Stomach (tissue), 9 donors: ENCODE measurements around the gene SLC35E1. TPM values are rescaled to one million over a fixed set of nuclear protein-coding genes. Genes with fewer than 3 reads are reported as not detected.

Source experiments
- DNase-seq, 2 donors: peaks; one replicate each; pipeline versions ENCODE4 v3.0.0 to v3.0.0-alpha.2; 2013 to 2019
- H3K27ac ChIP-seq, 5 donors: fragments of 200-600 bp in 4 of 5; sonication (generic) in 4 of 5; one replicate each; pipeline ENCODE4 v1.5.1; 2013 to 2019; ENCODE audit warnings: mild to moderate bottlenecking in 1 of 5, moderate library complexity in 1 of 5
- H3K27me3 ChIP-seq, 3 donors: fragments of 200-600 bp; sonication (generic); one replicate each; pipeline ENCODE4 v1.5.1; 2017 to 2019; ENCODE audit warnings: mixed run types in 1 of 3
- H3K36me3 ChIP-seq, 4 donors: fragments of 200-600 bp; sonication (generic); 1 replicate in 3 of 4; 2 replicates in 1 of 4; pipeline ENCODE4 v1.5.1; 2016 to 2019
- H3K4me1 ChIP-seq, 4 donors: fragments of 200-600 bp; sonication (generic); one replicate each; pipeline ENCODE4 v1.5.1; 2016 to 2019
- H3K4me3 ChIP-seq, 4 donors: fragments of 200-600 bp; sonication (generic) in 3 of 4; one replicate each; pipeline ENCODE4 v1.5.1; 2016 to 2019; ENCODE audit warnings: mild to moderate bottlenecking in 1 of 4
- H3K9me3 ChIP-seq, 4 donors: fragments of 200-600 bp; sonication (generic); one replicate each; pipeline ENCODE4 v1.5.1; 2016 to 2019
- EP300 ChIP-seq: sonication (generic); formaldehyde crosslinking; IDR thresholded peaks from one replicate; pipeline ENCODE4 v1.6.1; 2017; ENCODE audit warnings: antibody characterized with exemption
- POLR2A ChIP-seq, 4 donors: fragments of 450-650 bp; IDR thresholded peaks; one replicate each; pipeline ENCODE4 v1.6.1; 2016; ENCODE audit warnings: antibody characterized with exemption in 4 of 4, control low read depth in 2 of 4, mild to moderate bottlenecking in 1 of 4, moderate library complexity in 1 of 4
- POLR2AphosphoS5 ChIP-seq, 3 donors: sonication (generic); formaldehyde crosslinking; IDR thresholded peaks; one replicate each; pipeline ENCODE4 v1.6.1; 2016; ENCODE audit warnings: antibody characterized with exemption in 3 of 3
- WGBS, 5 donors: extraction: QIAGEN DNeasy Blood & Tissue Kit in 3 of 5; methylation state at CpG; one replicate each; pipeline versions ENCODE4 v1.1.5 to v1.1.7; 2013 to 2018; 5-methylcytosine and 5-hydroxymethylcytosine counted together
- intact Hi-C: fragments of 100-400 bp; cut with DNase I; formaldehyde crosslinking; loops from one replicate; pipeline ENCODE4 v1.15.1; 2023; ENCODE audit warnings: low total_unique reads
- polyA plus RNA-seq, 3 donors: library from polyadenylated mRNA; stranded (reverse); fragments of 200-250 nt; gene quantifications; one replicate each; pipeline ENCODE4 v1.2.3, GENCODE V29; 2013
- total RNA-seq, 5 donors: library from RNA; depleted of rRNA; stranded (reverse); fragments of >200 nt; gene quantifications; one replicate each; pipeline versions ENCODE4 v1.1.0 to v1.2.3, GENCODE V29; 2014 to 2016
- TF ChIP-seq, protein P1 (sequence below), 7 experiments: fragments of 450-650 bp in 4 of 7; fragments of 200-600 bp in 3 of 7; sonication (generic) in 3 of 7; IDR thresholded peaks; one replicate each; pipeline ENCODE4 v1.5.1; 2016 to 2019; ENCODE audit warnings: antibody characterized with exemption in 7 of 7, control low read depth in 2 of 7, mild to moderate bottlenecking in 1 of 7
- donor health status: healthy with polysubstance abuse.
- donor health status: Bipolar disorder and iron deficiency.
- donor health status: healthy.

SLC35E1 gene
- total and polyA plus RNA-seq, 8 donors: 16.2 to 63.7 (median 27.7) TPM

DNA sequence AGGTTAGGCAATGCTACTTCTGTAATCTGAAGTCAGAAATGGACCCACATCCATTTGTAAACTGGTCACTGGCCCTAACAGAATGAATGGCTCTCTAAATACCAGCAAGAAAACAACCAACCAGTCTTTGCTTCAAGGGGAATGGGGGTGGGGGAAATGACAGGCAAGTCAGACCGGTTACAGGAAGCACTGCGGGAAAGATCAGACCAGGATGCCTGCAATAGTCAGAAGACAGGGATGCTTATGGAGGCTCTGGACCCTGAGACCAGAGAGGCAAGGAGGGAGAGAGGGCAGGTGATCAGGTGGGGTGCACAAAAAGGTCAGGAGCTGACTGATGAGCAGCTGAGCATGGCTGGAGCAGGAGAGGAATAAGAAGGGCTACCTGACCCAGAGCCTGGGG is 42.7 kb upstream of the SLC35E1 start:
- TF ChIP-seq POLR2AphosphoS5 (IDR thresholded peaks at IDR 0.05): no peak
- TF ChIP-seq POLR2A (IDR thresholded peaks at IDR 0.05): no peak
- TF ChIP-seq EP300: no peak
- TF ChIP-seq, protein P1, sequence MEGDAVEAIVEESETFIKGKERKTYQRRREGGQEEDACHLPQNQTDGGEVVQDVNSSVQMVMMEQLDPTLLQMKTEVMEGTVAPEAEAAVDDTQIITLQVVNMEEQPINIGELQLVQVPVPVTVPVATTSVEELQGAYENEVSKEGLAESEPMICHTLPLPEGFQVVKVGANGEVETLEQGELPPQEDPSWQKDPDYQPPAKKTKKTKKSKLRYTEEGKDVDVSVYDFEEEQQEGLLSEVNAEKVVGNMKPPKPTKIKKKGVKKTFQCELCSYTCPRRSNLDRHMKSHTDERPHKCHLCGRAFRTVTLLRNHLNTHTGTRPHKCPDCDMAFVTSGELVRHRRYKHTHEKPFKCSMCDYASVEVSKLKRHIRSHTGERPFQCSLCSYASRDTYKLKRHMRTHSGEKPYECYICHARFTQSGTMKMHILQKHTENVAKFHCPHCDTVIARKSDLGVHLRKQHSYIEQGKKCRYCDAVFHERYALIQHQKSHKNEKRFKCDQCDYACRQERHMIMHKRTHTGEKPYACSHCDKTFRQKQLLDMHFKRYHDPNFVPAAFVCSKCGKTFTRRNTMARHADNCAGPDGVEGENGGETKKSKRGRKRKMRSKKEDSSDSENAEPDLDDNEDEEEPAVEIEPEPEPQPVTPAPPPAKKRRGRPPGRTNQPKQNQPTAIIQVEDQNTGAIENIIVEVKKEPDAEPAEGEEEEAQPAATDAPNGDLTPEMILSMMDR (IDR thresholded peaks at IDR 0.05): no peak
- Histone ChIP-seq H3K36me3 (no peaks in the 10 kb centered on the region), H3K4me1 (peaks cover 14 to 88% (median 49%) of the 10 kb centered on the region in 4 donors), H3K4me3 (no peak overlapping the region), H3K27me3 (no peaks in the 10 kb centered on the region), H3K9me3 (no peaks in the 10 kb centered on the region), H3K27ac (no peak overlapping the region)
- DNase-seq: no peak
- WGBS, 5 donors: 37 to 51% (median 42%) methylated on average over 2 of the region's 2 CpGs
- intact Hi-C loops: no loop called here

DNA sequence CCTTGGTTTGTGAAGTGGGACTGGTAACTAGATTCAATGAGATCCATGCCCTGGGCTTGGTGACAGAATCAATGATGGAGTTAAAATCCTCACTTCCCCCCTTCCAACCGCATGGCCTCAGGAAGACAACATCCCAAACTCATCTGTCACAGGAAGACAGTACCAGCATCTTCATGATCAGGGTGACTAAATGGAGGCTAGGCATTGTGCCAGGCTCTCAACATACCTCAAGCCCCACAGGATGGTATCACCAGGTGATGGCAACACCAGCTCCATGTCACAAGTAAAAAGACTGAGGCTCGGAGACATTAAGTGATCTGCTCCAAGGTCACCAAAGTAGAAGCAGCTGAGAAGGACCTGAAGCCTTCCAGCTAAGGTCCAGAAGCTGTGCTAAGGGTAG is 41.6 kb upstream of the SLC35E1 start:
- Histone ChIP-seq H3K4me1 (peaks cover 6 to 86% (median 40%) of the 10 kb centered on the region in 4 donors), H3K4me3 (no peak overlapping the region), H3K27me3 (no peaks in the 10 kb centered on the region), H3K36me3 (no peaks in the 10 kb centered on the region), H3K9me3 (no peaks in the 10 kb centered on the region), H3K27ac (no peak overlapping the region)
- TF ChIP-seq POLR2A (IDR thresholded peaks at IDR 0.05): no peak
- no peak for TF ChIP-seq POLR2AphosphoS5 (IDR thresholded peaks at IDR 0.05)
- TF ChIP-seq, protein P1 (IDR thresholded peaks at IDR 0.05): no peak
- TF ChIP-seq EP300: no peak
- 73 to 84% (median 80%) methylated on average over 2 of the region's 2 CpGs for WGBS, 5 donors
- DNase-seq: no peak
- intact Hi-C loops: no loop called here

DNA sequence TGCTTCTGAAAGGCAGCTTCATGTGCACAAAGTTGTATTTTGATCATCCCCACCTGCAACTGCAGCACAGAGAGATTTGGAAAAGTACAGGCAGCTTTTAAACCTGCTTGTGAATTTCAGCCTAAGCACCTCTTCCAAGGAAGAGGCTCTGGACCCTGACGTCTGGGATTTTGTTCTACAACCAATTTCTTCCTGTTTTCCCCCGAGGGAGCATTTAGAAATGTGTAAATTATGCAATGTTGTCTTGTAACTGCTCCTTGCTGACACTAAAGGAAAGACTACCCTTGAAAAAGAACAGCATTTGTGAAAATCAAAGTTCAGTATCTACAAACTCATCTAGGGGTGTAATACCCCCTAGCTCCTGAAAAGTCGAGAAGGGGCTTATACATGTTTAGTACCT is 40.4 kb upstream of the SLC35E1 start:
- no peaks in the 10 kb centered on the region for H3K27me3 ChIP-seq
- TF ChIP-seq, protein P1 (IDR thresholded peaks at IDR 0.05): no peak
- TF ChIP-seq EP300 (no peak), POLR2AphosphoS5 (IDR thresholded peaks at IDR 0.05) (no peak), POLR2A (IDR thresholded peaks at IDR 0.05) (no peak)
- H3K4me3 ChIP-seq: no peak overlapping the region
- no peaks in the 10 kb centered on the region for H3K9me3 ChIP-seq
- peak overlapping the region in 2 of 5 donors; percentile 36 to 39 for H3K27ac ChIP-seq
- no peak for DNase-seq
- intact Hi-C loops: no loop called here
- 55 to 64% (median 58%) methylated on average over 3 of the region's 3 CpGs for WGBS, 5 donors
- no peaks in the 10 kb centered on the region for H3K36me3 ChIP-seq
- peaks cover 17 to 89% (median 47%) of the 10 kb centered on the region in 4 donors for H3K4me1 ChIP-seq

DNA sequence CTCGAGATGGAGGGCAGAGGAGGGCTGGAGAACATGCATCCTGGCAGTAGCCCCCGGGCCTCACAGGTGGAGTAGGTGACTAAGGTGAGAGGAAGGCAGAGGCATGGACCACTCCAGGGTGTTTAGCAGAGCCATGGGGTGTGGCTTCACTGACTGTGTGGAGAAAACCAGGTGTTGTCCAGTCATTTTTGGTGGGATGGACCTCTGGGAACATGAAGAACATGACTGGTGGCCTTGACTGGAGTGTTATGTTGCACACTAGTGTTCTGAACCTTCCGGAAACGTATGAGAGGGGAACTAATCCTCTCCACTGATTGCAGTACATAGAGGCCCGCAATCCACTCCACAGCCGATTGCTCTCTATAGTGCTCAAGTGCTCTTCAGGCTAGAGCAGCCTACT is 38.9 kb upstream of the SLC35E1 start:
- Histone ChIP-seq H3K27me3 (no peaks in the 10 kb centered on the region), H3K4me1 (peaks cover 20 to 94% (median 48%) of the 10 kb centered on the region in 4 donors), H3K9me3 (no peaks in the 10 kb centered on the region), H3K4me3 (no peak overlapping the region), H3K36me3 (no peaks in the 10 kb centered on the region), H3K27ac (no peak overlapping the region)
- intact Hi-C loops: no loop called here
- DNase-seq: no peak
- TF ChIP-seq POLR2A (IDR thresholded peaks at IDR 0.05): no peak
- no peak for TF ChIP-seq POLR2AphosphoS5 (IDR thresholded peaks at IDR 0.05)
- no peak for TF ChIP-seq EP300
- TF ChIP-seq, protein P1 (IDR thresholded peaks at IDR 0.05): no peak
- 86 to 96% (median 92%) methylated on average over 6 of the region's 6 CpGs for WGBS, 5 donors
